Activated T-cell treated with anti-CD3 and anti-CD28 coated beads, Interleukin-2, amount 50 U/mL, for 24 hours (primary cell): ENCODE measurements around the gene TPX2.
A peak's percentile ranks its signal among the peaks of the same experiment; 100 is the strongest.

Experiments used
- DNase-seq: peaks from one replicate; pipeline ENCODE4 v3.0.0-alpha.2; 2020
- H3K27ac Mint-ChIP-seq: 2 replicates; pipeline ENCODE4 v1.8.0; 2020; ENCODE audit warnings: mild to moderate bottlenecking, mixed read lengths
- H3K27me3 Mint-ChIP-seq: 2 replicates; pipeline ENCODE4 v1.8.0; 2020; ENCODE audit warnings: mixed read lengths
- H3K36me3 Mint-ChIP-seq: 2 replicates; pipeline ENCODE4 v1.8.0; 2020; ENCODE audit warnings: low read depth, mixed read lengths
- H3K4me1 Mint-ChIP-seq: 2 replicates; pipeline ENCODE4 v1.8.0; 2020; ENCODE audit warnings: low read depth, mixed read lengths
- H3K4me3 Mint-ChIP-seq: 2 replicates; pipeline ENCODE4 v1.8.0; 2020; ENCODE audit warnings: mild to moderate bottlenecking, moderate library complexity, mixed read lengths
- H3K9me3 Mint-ChIP-seq: 2 replicates; pipeline ENCODE4 v1.8.0; 2020; ENCODE audit warnings: mixed read lengths

Gene TPX2, protein sequence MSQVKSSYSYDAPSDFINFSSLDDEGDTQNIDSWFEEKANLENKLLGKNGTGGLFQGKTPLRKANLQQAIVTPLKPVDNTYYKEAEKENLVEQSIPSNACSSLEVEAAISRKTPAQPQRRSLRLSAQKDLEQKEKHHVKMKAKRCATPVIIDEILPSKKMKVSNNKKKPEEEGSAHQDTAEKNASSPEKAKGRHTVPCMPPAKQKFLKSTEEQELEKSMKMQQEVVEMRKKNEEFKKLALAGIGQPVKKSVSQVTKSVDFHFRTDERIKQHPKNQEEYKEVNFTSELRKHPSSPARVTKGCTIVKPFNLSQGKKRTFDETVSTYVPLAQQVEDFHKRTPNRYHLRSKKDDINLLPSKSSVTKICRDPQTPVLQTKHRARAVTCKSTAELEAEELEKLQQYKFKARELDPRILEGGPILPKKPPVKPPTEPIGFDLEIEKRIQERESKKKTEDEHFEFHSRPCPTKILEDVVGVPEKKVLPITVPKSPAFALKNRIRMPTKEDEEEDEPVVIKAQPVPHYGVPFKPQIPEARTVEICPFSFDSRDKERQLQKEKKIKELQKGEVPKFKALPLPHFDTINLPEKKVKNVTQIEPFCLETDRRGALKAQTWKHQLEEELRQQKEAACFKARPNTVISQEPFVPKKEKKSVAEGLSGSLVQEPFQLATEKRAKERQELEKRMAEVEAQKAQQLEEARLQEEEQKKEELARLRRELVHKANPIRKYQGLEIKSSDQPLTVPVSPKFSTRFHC

DNA sequence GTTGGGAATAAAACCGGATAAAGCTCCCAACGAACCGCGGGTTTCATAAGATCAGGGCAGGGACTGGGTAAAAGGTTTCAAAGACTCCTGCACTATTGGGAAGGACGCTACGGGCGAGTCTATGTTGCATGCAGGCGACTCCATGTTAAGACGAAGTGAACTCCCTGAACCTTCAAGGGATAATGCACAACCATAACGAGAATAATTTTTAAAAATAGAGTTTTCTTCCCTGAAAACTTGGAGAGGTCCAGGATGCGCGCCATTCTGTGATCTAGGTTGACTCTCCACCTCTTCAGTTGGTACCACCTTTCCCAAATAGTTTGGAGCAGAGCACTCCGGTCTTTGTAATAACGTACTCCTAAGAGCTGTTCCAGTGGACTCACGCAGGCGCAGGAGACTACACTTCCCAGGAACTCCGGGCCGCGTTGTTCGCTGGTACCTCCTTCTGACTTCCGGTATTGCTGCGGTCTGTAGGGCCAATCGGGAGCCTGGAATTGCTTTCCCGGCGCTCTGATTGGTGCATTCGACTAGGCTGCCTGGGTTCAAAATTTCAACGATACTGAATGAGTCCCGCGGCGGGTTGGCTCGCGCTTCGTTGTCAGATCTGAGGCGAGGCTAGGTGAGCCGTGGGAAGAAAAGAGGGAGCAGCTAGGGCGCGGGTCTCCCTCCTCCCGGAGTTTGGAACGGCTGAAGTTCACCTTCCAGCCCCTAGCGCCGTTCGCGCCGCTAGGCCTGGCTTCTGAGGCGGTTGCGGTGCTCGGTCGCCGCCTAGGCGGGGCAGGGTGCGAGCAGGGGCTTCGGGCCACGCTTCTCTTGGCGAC lies at the start of gene TPX2:
Gene TPX2, plus strand, starts transcription at position 562 of the 821 bp plus-strand sequence. CDS start 18,187 bp downstream, outside the sequence.
- Mint-ChIP-seq H3K9me3 (no peaks in the 10 kb centered on the region), H3K27me3 (no peaks in the 10 kb centered on the region), H3K27ac (no peak within 1 kb of the TSS), H3K4me1 (peaks cover 3% of the 10 kb centered on the region), H3K4me3 (no peak within 1 kb of the TSS), H3K36me3 (peaks cover 16% of the 10 kb centered on the region)
- DNase-seq = peak; percentile 85

DNA sequence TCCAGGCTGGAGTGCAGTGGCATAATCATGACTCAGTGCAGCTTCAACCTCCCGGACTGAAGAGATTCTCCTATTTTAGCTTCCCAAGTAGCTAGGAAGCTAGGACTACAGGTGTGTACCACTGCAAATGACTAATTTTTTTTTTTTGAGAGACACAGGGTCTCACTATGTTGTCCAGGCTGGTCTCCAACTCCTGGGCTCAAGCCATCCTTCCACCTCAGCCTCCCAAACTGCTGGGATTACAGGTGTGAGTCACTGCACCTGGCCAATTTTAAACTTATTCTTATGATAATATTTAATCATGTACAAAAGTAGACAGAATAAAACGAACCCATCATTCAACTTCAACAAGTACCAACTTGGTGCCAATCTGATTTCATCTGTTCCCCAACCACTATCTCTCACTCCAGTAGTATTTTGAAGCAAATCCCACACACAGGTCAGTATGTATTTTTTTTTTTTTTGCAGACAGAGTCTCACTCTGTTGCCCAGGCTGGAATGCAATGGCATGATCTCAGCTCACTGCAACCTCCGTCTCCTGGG lies 48.9 kb upstream of the TPX2 start:
- H3K36me3 Mint-ChIP-seq = peaks cover 93% of the 10 kb centered on the region

DNA sequence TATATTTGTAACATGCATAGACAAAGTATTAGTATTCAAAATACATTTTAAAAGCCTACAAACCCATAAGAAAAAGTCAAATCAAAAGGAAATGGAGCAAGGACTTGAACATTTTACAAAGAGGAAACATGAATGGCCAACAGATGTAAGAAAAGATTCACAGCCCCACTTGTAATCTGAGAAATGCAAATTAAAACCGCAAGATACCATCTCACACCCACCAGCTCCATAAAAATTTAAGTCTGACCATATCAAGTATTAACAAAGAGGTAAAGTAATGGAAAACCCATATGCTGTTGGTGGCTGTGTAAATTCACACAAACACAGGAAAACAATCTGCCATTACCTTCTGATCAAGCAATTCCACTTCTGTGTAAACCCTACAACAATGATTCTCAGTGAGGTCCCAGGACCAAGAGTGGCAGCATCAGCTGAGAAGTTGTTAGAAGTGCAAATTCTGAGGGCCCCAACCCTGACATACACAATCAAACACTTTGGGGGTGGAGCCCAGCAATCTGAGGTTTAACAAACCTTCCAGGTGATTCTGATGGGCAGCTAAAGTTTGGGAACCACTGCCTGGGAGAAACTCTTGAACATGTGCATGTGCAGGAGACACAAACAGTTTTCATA lies 47.3 kb upstream of the TPX2 start:
- H3K36me3 Mint-ChIP-seq = peaks cover 93% of the 10 kb centered on the region
- H3K4me1 Mint-ChIP-seq = peaks cover 67% of the 10 kb centered on the region
- peak overlapping the region; percentile 83 for H3K27ac Mint-ChIP-seq
- no peaks in the 10 kb centered on the region for H3K9me3 Mint-ChIP-seq
- DNase-seq = no peak
- H3K27me3 Mint-ChIP-seq = no peaks in the 10 kb centered on the region
- H3K4me3 Mint-ChIP-seq = no peak overlapping the region

More for the DNA sequence above, 48.9 kb upstream of the TPX2 start:
- Mint-ChIP-seq H3K27me3 (no peaks in the 10 kb centered on the region), H3K4me3 (no peak overlapping the region), H3K9me3 (no peaks in the 10 kb centered on the region), H3K4me1 (peaks cover 70% of the 10 kb centered on the region), H3K27ac (peak overlapping the region; percentile 41)
- no peak for DNase-seq

DNA sequence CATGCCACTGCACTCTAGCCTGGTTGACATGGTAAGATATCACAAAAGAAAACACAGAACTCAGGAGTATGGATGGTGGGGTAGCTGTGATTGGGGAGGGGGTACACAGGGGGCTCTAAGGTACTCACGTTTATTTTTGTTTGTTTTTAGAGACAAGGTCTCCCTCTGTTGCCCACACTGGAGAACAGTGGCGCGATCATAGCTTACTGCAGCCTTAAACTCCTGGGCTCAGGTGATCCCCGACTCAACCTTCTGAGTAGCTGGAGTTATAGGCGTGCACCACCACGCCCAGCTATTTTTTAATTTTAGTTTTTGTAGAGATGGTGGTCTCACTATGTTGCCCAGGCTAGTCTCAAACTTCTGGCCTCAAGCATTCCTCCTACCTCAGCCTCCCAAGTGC lies 45.7 kb upstream of the TPX2 start:
- Mint-ChIP-seq H3K27me3 (no peaks in the 10 kb centered on the region), H3K36me3 (peaks cover 93% of the 10 kb centered on the region), H3K27ac (peak overlapping the region; percentile 68), H3K4me3 (no peak overlapping the region), H3K9me3 (no peaks in the 10 kb centered on the region), H3K4me1 (peaks cover 67% of the 10 kb centered on the region)
- no peak for DNase-seq

DNA sequence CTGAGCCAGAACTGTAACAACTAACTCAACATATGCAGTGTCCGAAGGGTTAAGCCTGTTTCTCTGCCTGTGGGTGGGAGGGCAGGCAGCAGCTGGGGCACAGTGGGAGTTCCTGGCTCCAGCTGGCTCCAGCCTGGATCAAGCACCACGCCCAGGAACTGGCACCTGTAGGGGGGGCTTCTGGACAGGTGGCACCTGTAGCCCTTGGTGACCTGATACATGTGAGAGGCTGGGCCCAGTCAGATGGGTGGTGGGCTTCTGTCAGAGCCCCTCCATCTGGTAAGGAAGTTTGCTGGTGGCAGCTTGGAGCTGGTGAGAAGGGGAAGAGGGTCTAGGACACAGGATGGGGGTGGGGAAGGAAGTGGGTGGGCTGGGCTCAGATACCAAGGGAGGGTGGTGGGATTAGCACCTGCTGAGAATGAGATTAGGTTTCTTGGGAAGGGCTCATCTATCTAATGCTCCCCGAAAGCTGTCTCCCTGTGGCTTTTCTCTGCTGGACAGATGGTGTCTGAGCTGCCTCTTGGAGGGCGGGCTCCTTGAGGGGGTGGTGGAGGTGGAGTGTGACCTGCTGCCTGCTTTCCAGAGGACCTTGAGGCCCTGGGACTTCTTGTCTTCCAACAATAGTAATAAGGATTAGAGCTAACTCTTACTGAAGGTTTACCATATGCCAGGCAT lies 45.0 kb upstream of the TPX2 start:
- Mint-ChIP-seq H3K9me3 (no peaks in the 10 kb centered on the region), H3K36me3 (peaks cover 94% of the 10 kb centered on the region), H3K27ac (peak overlapping the region; percentile 63), H3K27me3 (no peaks in the 10 kb centered on the region), H3K4me3 (no peak overlapping the region), H3K4me1 (peaks cover 68% of the 10 kb centered on the region)
- DNase-seq = no peak

DNA sequence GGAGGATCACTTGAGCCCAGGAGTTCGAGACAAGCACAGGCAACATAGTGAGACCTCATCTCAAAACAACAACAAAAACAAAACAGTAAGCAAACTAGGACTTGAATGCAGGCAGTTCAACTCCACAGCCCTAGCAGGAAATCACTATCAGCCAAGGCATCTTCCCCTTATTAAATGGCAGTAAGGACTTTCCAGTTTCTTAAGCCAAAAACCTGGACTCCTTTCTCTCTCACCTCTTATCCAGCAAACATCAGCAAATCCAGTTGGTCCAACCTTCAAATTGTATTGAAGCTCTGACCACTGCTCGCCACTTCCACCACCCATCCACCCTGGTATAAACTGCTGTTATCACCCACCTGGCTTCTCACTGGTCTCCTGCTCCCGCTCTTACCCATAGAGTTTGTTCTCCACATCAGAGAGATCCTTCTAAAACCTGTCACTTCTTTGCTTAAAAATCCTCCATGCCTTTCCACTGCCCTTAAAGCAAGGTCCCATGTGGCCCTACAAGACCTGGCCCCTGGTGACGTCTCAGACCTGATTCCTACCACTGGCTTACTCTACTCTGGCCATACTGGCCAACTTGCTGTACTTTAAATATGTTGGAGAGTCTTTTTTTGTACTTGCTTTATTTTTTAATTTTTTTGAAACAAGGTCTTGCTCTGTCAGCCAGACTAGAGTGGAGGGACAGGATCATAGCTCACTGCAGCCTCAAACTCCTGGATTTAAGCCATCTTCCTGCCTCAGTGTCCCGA lies 44.1 kb upstream of the TPX2 start:
- Mint-ChIP-seq H3K36me3 (peaks cover 94% of the 10 kb centered on the region), H3K27me3 (no peaks in the 10 kb centered on the region), H3K4me1 (peaks cover 77% of the 10 kb centered on the region), H3K9me3 (no peaks in the 10 kb centered on the region), H3K27ac (peak overlapping the region; percentile 63), H3K4me3 (no peak overlapping the region)
- DNase-seq = no peak

DNA sequence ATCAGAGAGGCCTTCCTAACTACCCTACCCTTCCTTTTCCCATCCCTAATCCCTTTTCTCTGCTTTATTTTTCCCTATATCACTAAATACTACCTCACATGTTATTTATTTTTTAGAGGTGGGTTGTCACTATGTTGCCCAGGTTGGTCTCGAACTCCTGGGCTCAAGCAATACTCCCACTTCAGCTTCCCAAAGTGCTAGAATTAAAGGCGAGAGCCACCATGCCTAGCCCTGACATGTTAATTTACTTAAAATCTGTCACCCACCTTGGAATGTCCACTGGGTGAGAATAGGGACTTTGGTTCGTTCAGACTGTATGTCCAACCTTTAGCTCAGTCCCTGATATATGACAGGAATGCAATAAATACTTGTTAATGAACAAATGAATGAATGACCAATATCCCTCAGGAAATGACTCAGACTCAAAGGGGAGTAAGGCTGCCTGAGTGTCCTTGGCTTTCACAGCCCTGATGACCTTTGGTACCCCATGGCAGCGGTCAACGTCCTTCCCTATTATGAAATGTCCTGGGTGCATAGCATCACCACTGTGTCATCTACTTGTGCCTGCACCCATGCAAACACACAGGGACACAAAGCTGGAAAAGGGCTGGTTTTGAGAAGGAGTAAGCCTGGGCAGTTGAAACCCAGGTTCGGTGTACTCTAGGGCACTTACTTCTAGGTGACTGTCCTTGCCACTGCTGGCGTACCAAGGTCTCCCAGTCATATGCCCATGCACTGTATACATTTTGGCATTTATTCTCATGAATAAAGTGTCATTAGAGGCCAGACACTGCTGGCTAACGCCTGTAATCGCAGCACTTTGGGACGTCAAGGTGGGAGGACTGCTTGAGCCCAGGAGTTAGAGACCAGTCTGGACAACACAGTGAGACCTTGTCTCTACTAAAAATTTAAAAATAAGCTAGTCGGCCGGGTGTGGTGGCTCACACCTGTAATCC lies 43.0 kb upstream of the TPX2 start:
- no peaks in the 10 kb centered on the region for H3K27me3 Mint-ChIP-seq

DNA sequence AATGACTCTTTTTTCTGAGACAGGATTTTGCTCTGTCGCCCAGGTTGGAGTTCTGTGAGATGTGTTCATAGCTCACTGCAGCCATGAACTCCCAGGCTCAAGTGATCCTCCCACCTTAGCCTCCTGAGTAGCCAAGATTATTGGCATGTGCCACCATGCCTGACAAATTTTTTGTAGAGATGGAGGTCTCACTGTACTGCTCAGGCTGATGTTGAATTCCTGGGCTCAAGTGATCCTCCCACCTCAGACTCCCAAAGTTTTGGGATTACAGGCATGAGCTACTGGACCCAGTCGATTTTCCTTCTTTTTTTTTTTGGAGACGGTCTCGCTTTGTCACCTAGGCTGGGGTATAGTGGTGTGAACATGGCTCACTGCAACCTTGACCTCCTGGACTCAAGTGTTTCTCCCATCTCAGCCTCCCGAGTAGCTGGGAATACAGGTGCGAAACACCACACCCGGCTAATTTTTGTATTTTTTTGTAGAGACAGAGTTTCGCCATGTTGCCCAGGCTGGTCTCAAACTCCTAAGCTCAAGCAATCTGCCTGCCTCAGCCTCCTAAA lies 40.8 kb upstream of the TPX2 start:
- DNase-seq = no peak
- no peaks in the 10 kb centered on the region for H3K9me3 Mint-ChIP-seq
- H3K27me3 Mint-ChIP-seq = no peaks in the 10 kb centered on the region
- peaks cover 100% of the 10 kb centered on the region for H3K36me3 Mint-ChIP-seq
- peaks cover 77% of the 10 kb centered on the region for H3K4me1 Mint-ChIP-seq
- no peak overlapping the region for H3K4me3 Mint-ChIP-seq
- peak overlapping the region; percentile 89 for H3K27ac Mint-ChIP-seq

More for the DNA sequence above, 43.0 kb upstream of the TPX2 start:
- Mint-ChIP-seq H3K4me1 (peaks cover 82% of the 10 kb centered on the region), H3K4me3 (no peak overlapping the region), H3K9me3 (no peaks in the 10 kb centered on the region), H3K27ac (peak overlapping the region; percentile 63), H3K36me3 (peaks cover 96% of the 10 kb centered on the region)
- DNase-seq = no peak

DNA sequence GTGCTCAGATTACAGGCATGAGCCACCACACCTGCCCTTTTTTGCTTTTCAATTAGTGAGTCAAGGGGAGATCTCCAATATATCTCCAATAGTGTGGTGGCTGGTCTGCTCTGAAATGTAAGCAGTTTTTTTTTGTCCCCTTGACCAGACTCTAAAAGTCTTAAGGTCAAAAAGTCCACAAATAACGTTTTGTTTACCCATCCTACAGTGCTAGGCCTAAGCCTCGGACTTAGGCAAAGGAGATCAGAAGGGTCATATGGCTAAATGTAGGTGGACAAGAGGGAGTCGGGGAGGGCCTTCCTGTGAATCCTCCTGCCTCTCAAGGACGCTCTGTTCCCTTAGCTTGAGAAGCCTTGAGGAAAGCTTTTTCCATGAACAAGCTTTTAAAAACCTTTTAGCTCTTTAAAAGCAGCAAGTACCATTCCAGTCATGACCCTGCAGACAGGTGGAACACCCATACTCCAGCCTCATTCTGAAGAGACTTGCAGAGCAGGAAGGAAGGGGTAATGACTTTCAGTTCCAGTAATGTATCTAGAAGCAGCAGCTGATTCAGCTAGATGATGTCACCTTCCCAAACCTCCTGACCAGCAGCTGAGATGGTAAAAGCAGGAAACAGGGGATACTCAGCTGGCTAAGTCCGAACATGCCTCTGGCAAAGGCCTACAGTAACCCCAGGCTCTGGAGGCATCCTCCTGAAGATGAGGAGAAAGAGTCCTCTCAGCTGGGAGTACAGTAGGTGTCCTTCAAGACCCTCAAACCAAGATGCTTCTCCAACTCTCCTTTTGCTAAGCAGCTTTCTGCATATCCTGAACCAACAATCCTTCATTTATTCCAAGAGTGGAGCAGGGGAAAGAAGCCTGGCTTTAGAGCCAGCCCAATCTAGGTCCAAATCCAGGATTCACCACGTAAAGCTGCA lies 40.0 kb upstream of the TPX2 start:
- Mint-ChIP-seq H3K4me3 (peak overlapping the region; percentile 40), H3K27ac (peak overlapping the region; percentile 89), H3K9me3 (no peaks in the 10 kb centered on the region), H3K27me3 (no peaks in the 10 kb centered on the region), H3K4me1 (peaks cover 72% of the 10 kb centered on the region), H3K36me3 (peaks cover 100% of the 10 kb centered on the region)
- no peak for DNase-seq

DNA sequence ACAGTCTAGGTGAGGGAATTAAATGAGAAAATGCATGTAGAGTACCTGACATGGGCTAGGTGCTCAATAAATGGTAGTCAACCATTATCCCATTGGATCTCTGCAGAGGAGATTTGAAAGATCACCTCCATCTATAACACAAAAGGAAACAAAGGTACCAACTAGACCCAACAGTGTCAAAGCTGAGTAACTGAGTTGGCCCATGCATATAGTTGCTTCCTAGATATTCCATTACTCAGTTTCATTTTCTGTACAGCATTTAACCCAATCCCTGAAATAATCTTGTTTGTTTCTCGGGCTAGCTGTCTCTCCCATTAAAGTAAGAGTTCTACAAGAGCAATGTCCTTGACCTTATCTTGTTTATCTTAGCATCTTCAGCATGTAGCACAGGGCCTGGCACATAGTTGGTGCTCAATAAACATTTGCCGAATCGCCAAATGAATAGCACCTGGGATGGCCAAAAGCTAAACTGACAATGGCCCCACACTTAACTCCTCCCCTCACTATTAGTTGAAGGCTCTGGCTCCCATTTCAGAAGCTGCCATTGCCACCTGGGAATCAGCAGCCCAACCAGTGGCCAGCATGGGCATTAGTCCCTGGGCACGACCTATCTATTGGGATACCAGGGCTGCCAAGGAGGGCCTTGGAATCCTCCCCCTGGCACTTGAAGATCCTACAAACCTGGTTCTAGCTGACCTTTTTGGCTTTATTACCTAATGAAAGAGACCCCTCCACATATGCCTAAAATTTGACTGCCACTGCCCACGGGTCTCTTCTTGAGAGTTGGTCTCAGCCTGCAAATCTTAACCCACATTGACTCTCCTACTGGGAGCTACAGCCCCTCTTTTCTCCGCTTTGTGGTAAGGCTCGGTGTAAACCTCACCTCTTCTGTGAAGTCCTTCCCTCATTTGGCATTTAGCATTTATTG lies 39.0 kb upstream of the TPX2 start:
- Mint-ChIP-seq H3K9me3 (no peaks in the 10 kb centered on the region), H3K27me3 (no peaks in the 10 kb centered on the region), H3K27ac (peak overlapping the region; percentile 89), H3K4me1 (peaks cover 70% of the 10 kb centered on the region), H3K4me3 (no peak overlapping the region), H3K36me3 (peaks cover 100% of the 10 kb centered on the region)
- no peak for DNase-seq
